RWPE2 (cell line): Measurements from ENCODE around the gene ELP1.
"Not testable (repeated sequence)": the region's sequence is repeated elsewhere in the genome, so short reads cannot be mapped to it uniquely, and the experiment has no call there.

Source experiments
- ATAC-seq: fragments of 200-7000 bp; cut with Tn5 transposase; 3 replicates; pipeline ENCODE4 v1.9.1; 2021; ENCODE audit warnings: low read depth
- DNase-seq: peaks from one replicate; pipeline ENCODE4 v3.0.0-alpha.2; 2020; ENCODE audit warnings: low spot score
- H3K27ac ChIP-seq: fragments of 450-650 bp; 2 replicates; pipeline ENCODE4 v1.5.1; 2017; ENCODE audit warnings: mild to moderate bottlenecking; ENCODE audit not compliant: poor library complexity, severe bottlenecking
- H3K27me3 ChIP-seq: fragments of 250-450 bp; sonication (Bioruptor Pico); 2 replicates; pipeline ENCODE4 v1.5.1; 2021; ENCODE audit warnings: mild to moderate bottlenecking, moderate library complexity; ENCODE audit not compliant: insufficient read depth, poor library complexity, severe bottlenecking
- H3K36me3 ChIP-seq: fragments of 250-450 bp; sonication (Bioruptor Pico); 2 replicates; pipeline ENCODE4 v1.5.1; 2020; ENCODE audit warnings: low read depth, mild to moderate bottlenecking, moderate library complexity
- H3K4me1 ChIP-seq: fragments of 250-450 bp; sonication (Bioruptor Pico); 2 replicates; pipeline ENCODE4 v1.5.1; 2021; ENCODE audit warnings: mild to moderate bottlenecking, moderate library complexity; ENCODE audit not compliant: insufficient read depth, poor library complexity, severe bottlenecking
- H3K4me3 ChIP-seq: fragments of 250-450 bp; sonication (Bioruptor Pico); 2 replicates; pipeline ENCODE4 v1.5.1; 2021; ENCODE audit warnings: mild to moderate bottlenecking, moderate library complexity; ENCODE audit not compliant: severe bottlenecking
- H3K9me3 ChIP-seq: fragments of 250-450 bp; sonication (Bioruptor Pico); 2 replicates; pipeline ENCODE4 v1.5.1; 2021; ENCODE audit warnings: mild to moderate bottlenecking, moderate library complexity; ENCODE audit not compliant: severe bottlenecking
- CTCF ChIP-seq: fragments of 450-650 bp; IDR thresholded peaks from one replicate; pipeline ENCODE4 v1.5.1; 2017; ENCODE audit warnings: mild to moderate bottlenecking, moderate library complexity; ENCODE audit not compliant: poor library complexity, severe bottlenecking

The ELP1 gene

GRCh38 chr9:108905494-108905893 lies 28.4 kb downstream of the ELP1 start:
- ATAC-seq = no peak
- no peak overlapping the region for H3K4me3 ChIP-seq
- no peaks in the 10 kb centered on the region for H3K9me3 ChIP-seq
- no peak overlapping the region for H3K27ac ChIP-seq
- no peak for DNase-seq
- TF ChIP-seq CTCF = no peak
- H3K4me1 ChIP-seq = no peaks in the 10 kb centered on the region
- H3K36me3 ChIP-seq = peaks cover 92% of the 10 kb centered on the region
- H3K27me3 ChIP-seq = no peaks in the 10 kb centered on the region

- H3K9me3 ChIP-seq = no peaks in the 10 kb centered on the region
- TF ChIP-seq CTCF = no peak
- no peaks in the 10 kb centered on the region for H3K27me3 ChIP-seq
- DNase-seq (no peak), ATAC-seq (no peak)
- H3K27ac ChIP-seq = no peak overlapping the region
- peaks cover 91% of the 10 kb centered on the region for H3K36me3 ChIP-seq
- no peak overlapping the region for H3K4me3 ChIP-seq
- H3K4me1 ChIP-seq = no peaks in the 10 kb centered on the region
Measured at GRCh38 chr9:108904161-108904560, 29.8 kb downstream of the ELP1 start.

GRCh38 chr9:108903420-108904103 lies 30.4 kb downstream of the ELP1 start:
- Histone ChIP-seq H3K4me1 (no peaks in the 10 kb centered on the region), H3K9me3 (no peaks in the 10 kb centered on the region), H3K36me3 (peaks cover 90% of the 10 kb centered on the region), H3K27ac (no peak overlapping the region), H3K27me3 (no peaks in the 10 kb centered on the region), H3K4me3 (no peak overlapping the region)
- no peak for TF ChIP-seq CTCF
- DNase-seq = no peak
- no peak for ATAC-seq

- no peak for DNase-seq
- H3K27ac ChIP-seq = no peak overlapping the region
- no peak for TF ChIP-seq CTCF
- no peaks in the 10 kb centered on the region for H3K4me1 ChIP-seq
- ATAC-seq = no peak
- H3K4me3 ChIP-seq = no peak overlapping the region
- H3K36me3 ChIP-seq = peaks cover 92% of the 10 kb centered on the region
- H3K27me3 ChIP-seq = no peaks in the 10 kb centered on the region
- H3K9me3 ChIP-seq = no peaks in the 10 kb centered on the region
Measured at GRCh38 chr9:108900176-108900575, 33.7 kb downstream of the ELP1 start.

GRCh38 chr9:108899023-108899695 lies 34.8 kb downstream of the ELP1 start:
- not testable (repeated sequence) for H3K4me1 ChIP-seq, H3K27ac ChIP-seq, H3K4me3 ChIP-seq, DNase-seq, H3K9me3 ChIP-seq, ATAC-seq, H3K27me3 ChIP-seq
- peaks cover 92% of the 10 kb centered on the region for H3K36me3 ChIP-seq
